K562 (cell line): ENCODE data around the gene MRPL27. TPM values are rescaled to one million over a fixed set of nuclear protein-coding genes. Genes with fewer than 3 reads are reported as not detected.

ENCODE experiments used
- ATAC-seq: fragments of 200-7000 bp; cut with Tn5 transposase; 3 replicates; pipeline ENCODE4 v1.9.1; 2020; ENCODE audit warnings: moderate library complexity
- BruUV-seq: library from RNA; stranded (reverse); fragments of 400-500 nt; replicated peaks from 2 replicates; lab custom pipeline; 2021; lab: Mats Ljungman, UMichigan
- CTCF ChIA-PET: fragments of 300-600 bp; formaldehyde crosslinking; extraction: SDS; loops from one replicate; lab custom pipeline; 2021; ENCODE audit warnings: low intra/inter-chr PET ratio; lab: Yijun Ruan, JAX
- POLR2A ChIA-PET: fragments of 300-600, 350-650 bp; sonication (Branson Sonifier 250); formaldehyde crosslinking; extraction: SDS; loops from one replicate; lab custom pipeline; 2021; ENCODE audit warnings: antibody characterized with exemption, inconsistent platforms; lab: Yijun Ruan, JAX
- DNase-seq, 4 experiments: peaks; one replicate each; pipeline versions ENCODE4 v3.0.0 to v3.0.0-alpha.2; 2011 to 2018; ENCODE audit warnings: low spot score in 3 of 4, mixed read lengths in 3 of 4; ENCODE audit errors: extremely low read depth in 1 of 4
- FAIRE-seq: peaks from 2 replicates; lab custom pipeline; 2011; peaks lifted over from hg19 to GRCh38; lab: Jason Lieb, UNC
- H2AFZ ChIP-seq: 2 replicates; pipeline ENCODE4 v1.6.0; 2011; ENCODE audit warnings: low read depth, low read length, control low read depth, inconsistent platforms
- H3K27ac ChIP-seq: fragments of 200-600 bp; 3 replicates; pipeline ENCODE4 v1.8.0; 2011; ENCODE audit warnings: low read depth, mild to moderate bottlenecking, control low read depth, inconsistent platforms, low read length, moderate library complexity, mixed read lengths; ENCODE audit errors: extremely low read depth
- H3K27me3 ChIP-seq, 2 experiments: fragments of 300-600 bp in 1 of 2; 2 replicates in 1 of 2; 3 replicates in 1 of 2; pipeline versions ENCODE4 v1.6.0 to v1.8.0; 2011; ENCODE audit warnings: inconsistent platforms in 2 of 2, low read length in 2 of 2, mild to moderate bottlenecking in 1 of 2, mixed read lengths in 1 of 2, moderate library complexity in 1 of 2; ENCODE audit not compliant: control insufficient read depth in 2 of 2, insufficient read depth in 2 of 2
- H3K36me3 ChIP-seq: fragments of 300-600 bp; 3 replicates; pipeline ENCODE4 v1.8.0; 2011; ENCODE audit warnings: mild to moderate bottlenecking, low read length, inconsistent platforms; ENCODE audit not compliant: control insufficient read depth, insufficient read depth
- H3K4me1 ChIP-seq, 2 experiments: fragments of 200-600 bp in 1 of 2; replicated peaks in 1 of 2; 2 replicates in 1 of 2; 3 replicates in 1 of 2; pipeline versions ENCODE4 v1.5.1 to v1.8.0; 2011; ENCODE audit warnings: inconsistent platforms in 2 of 2, low read length in 2 of 2, mild to moderate bottlenecking in 1 of 2, mixed read lengths in 1 of 2, moderate library complexity in 1 of 2; ENCODE audit not compliant: control insufficient read depth in 2 of 2, insufficient read depth in 2 of 2
- H3K4me2 ChIP-seq: 2 replicates; pipeline ENCODE4 v1.6.1; 2011; ENCODE audit warnings: low read length, control low read depth, inconsistent platforms, mixed read lengths; ENCODE audit not compliant: insufficient read depth
- H3K4me3 ChIP-seq: fragments of 200-600 bp; sonication (generic), shearing (Covaris generic); 2 replicates; pipeline ENCODE4 v1.5.1; 2016; ENCODE audit warnings: control low read depth, inconsistent platforms
- H3K79me2 ChIP-seq: fragments of 200-600 bp; 3 replicates; pipeline ENCODE4 v1.8.0; 2011; ENCODE audit warnings: low read length, inconsistent platforms; ENCODE audit not compliant: control insufficient read depth, insufficient read depth
- H3K9ac ChIP-seq, 2 experiments: 2 replicates each; pipeline versions ENCODE4 v1.6.0 to v1.6.1; 2011; ENCODE audit warnings: low read depth in 2 of 2, low read length in 2 of 2, control low read depth in 1 of 2, inconsistent platforms in 1 of 2, mild to moderate bottlenecking in 1 of 2, mixed read lengths in 1 of 2; ENCODE audit not compliant: insufficient read depth in 1 of 2
- H3K9me1 ChIP-seq: one replicate; pipeline ENCODE4 v1.6.0; 2011; ENCODE audit warnings: inconsistent platforms, mild to moderate bottlenecking, low read length, moderate library complexity; ENCODE audit not compliant: control insufficient read depth, insufficient read depth
- H3K9me3 ChIP-seq: replicated peaks from 2 replicates; pipeline ENCODE4 v1.5.1; 2011; ENCODE audit warnings: low read depth, low read length, inconsistent platforms; ENCODE audit not compliant: control insufficient read depth, insufficient read depth
- H4K20me1 ChIP-seq: replicated peaks from 2 replicates; pipeline ENCODE4 v1.6.1; 2011; ENCODE audit warnings: low read length, inconsistent platforms, mixed read lengths; ENCODE audit not compliant: control insufficient read depth, insufficient read depth
- CEBPG ChIP-seq, 3 experiments: fragments of 200-800 bp in 1 of 3; sonication (Bioruptor generic) in 1 of 3; sonication (generic) in 1 of 3; formaldehyde crosslinking in 1 of 3; IDR thresholded peaks in 2 of 3; conservative IDR thresholded peaks in 1 of 3; 2 replicates each; pipeline versions ENCODE4 v1.6.1 to v1.8.0; 2016 to 2022; ENCODE audit warnings: missing compliant biosample characterization in 2 of 3, missing genetic modification characterization in 2 of 3, mild to moderate bottlenecking in 1 of 3, missing genetic modification reagents in 1 of 3
- ERF ChIP-seq: fragments of 450-650 bp; formaldehyde crosslinking; IDR thresholded peaks from 2 replicates; pipeline ENCODE4 v1.4.0; 2020; ENCODE audit warnings: mild to moderate bottlenecking, mixed read lengths
- FOSL1 ChIP-seq: fragments of 200-800 bp; sonication (Bioruptor generic); conservative IDR thresholded peaks from 2 replicates; pipeline ENCODE4 v1.6.1; 2016; ENCODE audit warnings: missing genetic modification characterization, missing compliant biosample characterization
- GTF2F1 ChIP-seq: IDR thresholded peaks from 2 replicates; pipeline ENCODE4 v1.6.1; 2011; ENCODE audit warnings: low read depth, low read length, improper control_type of control experiment
- HLTF ChIP-seq: fragments of 450-650 bp; IDR thresholded peaks from 2 replicates; pipeline ENCODE4 v1.6.1; 2016
- JUND ChIP-seq, 2 experiments: IDR thresholded peaks; 2 replicates in 1 of 2; 3 replicates in 1 of 2; pipeline ENCODE4 v1.6.1; 2011; ENCODE audit warnings: borderline replicate concordance in 2 of 2, low read depth in 2 of 2, low read length in 2 of 2, improper control_type of control experiment in 1 of 2, missing biosample characterization in 1 of 2, missing genetic modification characterization in 1 of 2, missing genetic modification reagents in 1 of 2
- NFIX ChIP-seq: fragments of 250-450 bp; sonication (Bioruptor Pico); IDR thresholded peaks from 2 replicates; pipeline ENCODE4 v1.4.0; 2020; ENCODE audit warnings: low read depth, mild to moderate bottlenecking, moderate library complexity
- NR2F6 ChIP-seq: fragments of 450-650 bp; formaldehyde crosslinking; IDR thresholded peaks from 2 replicates; pipeline ENCODE4 v1.4.0; 2020; ENCODE audit warnings: mild to moderate bottlenecking
- PML ChIP-seq: IDR thresholded peaks from 2 replicates; pipeline ENCODE4 v1.6.1; 2012; ENCODE audit warnings: low read length, inconsistent platforms
- SOX6 ChIP-seq: fragments of 450-650 bp; IDR thresholded peaks from 2 replicates; pipeline ENCODE4 v1.6.1; 2014; ENCODE audit warnings: mild to moderate bottlenecking
- STAG1 ChIP-seq: sonication (generic); formaldehyde crosslinking; IDR thresholded peaks from 2 replicates; pipeline ENCODE4 v1.5.0; 2020; ENCODE audit warnings: missing genetic modification reagents, borderline replicate concordance
- ZNF77 ChIP-seq: fragments of 250-450 bp; sonication (Bioruptor Pico); IDR thresholded peaks from 2 replicates; pipeline ENCODE4 v1.5.0; 2020
- WGBS: fragments of 100-300 bp; shearing (Covaris generic); methylation state at CpG from one replicate; pipeline ENCODE4 v1.1.6; 2016; ENCODE audit warnings: low coverage, mixed read lengths; ENCODE audit not compliant: insufficient coverage; ENCODE audit errors: missing lambda C conversion rate; 5-methylcytosine and 5-hydroxymethylcytosine counted together
- in situ Hi-C: fragments of 300-500 bp; cut with MboI; formaldehyde crosslinking; loops from 4 replicates; pipeline ENCODE4 v1.15.0; 2018; ENCODE audit warnings: inconsistent platforms, mixed read lengths
- intact Hi-C: fragments of 100-400 bp; cut with micrococcal nuclease; formaldehyde crosslinking; loops from 2 replicates; pipeline ENCODE4 v1.14.2; 2022
- polyA plus RNA-seq, 8 experiments: library from polyadenylated mRNA; depleted of rRNA in 4 of 8; stranded (reverse) in 5 of 8; unstranded in 3 of 8; fragments of >200 nt; fragmentation: Nextera tagmentation in 2 of 8; fragmentation: Illumina TruSeq in 1 of 8; extraction: Ambion mirVana in 2 of 8; extraction: Trizol in 1 of 8; gene quantifications; 2 replicates each; pipeline versions ENCODE4 v1.2.1 to v1.2.3, GENCODE V29; 2011 to 2014; ENCODE audit warnings: inconsistent platforms in 1 of 8, missing spikeins in 1 of 8
- total RNA-seq, 7 experiments: library from RNA; depleted of rRNA in 6 of 7; stranded (reverse); fragments of >200 nt in 6 of 7; fragmentation: Illumina TruSeq in 2 of 7; extraction: Trizol in 2 of 7; gene quantifications; 2 replicates each; pipeline versions ENCODE4 v1.2.1 to v1.2.3, GENCODE V29; 2011 to 2021; ENCODE audit warnings: low replicate concordance in 1 of 7
- TF ChIP-seq, protein P1 (sequence below): fragments of 450-650 bp; formaldehyde crosslinking; IDR thresholded peaks from 2 replicates; pipeline ENCODE4 v1.4.0; 2020; ENCODE audit warnings: mild to moderate bottlenecking, moderate library complexity

The MRPL27 gene
- total and polyA plus RNA-seq, 9 of the 15 experiments (the other 6 are each of a cell fraction or from before 2014, with no cell fraction given): 96.3 to 401 (median 142) TPM

DNA sequence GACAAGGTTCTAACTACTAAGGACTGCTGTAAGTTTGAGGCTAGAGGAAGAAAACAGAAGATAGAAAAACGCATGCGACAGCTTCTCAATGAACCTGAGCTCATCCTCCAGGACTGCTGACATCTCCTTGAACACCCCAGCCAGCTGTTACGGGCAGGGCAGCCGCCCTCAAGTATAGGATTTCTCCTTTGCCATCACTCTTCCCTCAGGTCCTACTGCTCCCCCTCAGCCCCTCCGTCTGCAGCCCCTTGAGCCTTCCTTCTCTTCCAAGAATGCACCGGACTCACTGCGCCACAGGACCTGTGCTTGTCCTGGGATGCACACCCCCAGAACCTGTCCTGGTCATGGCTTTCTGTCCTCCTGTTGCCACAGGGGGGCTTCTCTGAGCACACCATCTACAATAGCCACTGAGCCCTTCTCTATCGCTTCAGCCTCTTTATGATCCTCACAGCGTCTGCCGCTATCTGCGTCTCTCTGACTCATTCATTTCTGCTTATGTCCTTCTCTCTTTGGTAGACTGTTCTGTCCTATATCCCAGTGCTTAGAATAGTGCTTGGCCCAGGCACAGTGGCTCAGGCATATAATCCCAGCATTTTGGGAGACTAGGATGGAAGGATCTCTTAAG is 42.7 kb downstream of the MRPL27 start:
- DNase-seq (no peak), FAIRE-seq (no peak), ATAC-seq (peak; percentile 67)
- in situ Hi-C loops (no loop called here), intact Hi-C loops (no loop called here)
- Histone ChIP-seq H3K4me1 (peaks cover 0 to 3% of the 10 kb centered on the region in 2 experiments; a peak in 2 of 5 replicates), H4K20me1 (no peaks in the 10 kb centered on the region), H3K27me3 (peaks cover 25 to 59% of the 10 kb centered on the region in 2 experiments), H2AFZ (no peak overlapping the region), H3K4me3 (no peak overlapping the region), H3K79me2 (no peaks in the 10 kb centered on the region), H3K27ac (no peak overlapping the region), H3K9me3 (no peaks in the 10 kb centered on the region), H3K36me3 (no peaks in the 10 kb centered on the region), H3K4me2 (no peak overlapping the region), H3K9ac (no peak overlapping the region), H3K9me1 (no peaks in the 10 kb centered on the region)
- ChIA-PET POLR2A (interaction anchor here (0.7 to 1.3 kb wide), 5 partner anchors 9 to 38 kb away, joined by 3 to 6 read pairs (median 3); partner anchors contain the start of gene XYLT2), CTCF (no interaction called here)
- TF ChIP-seq HLTF (no peak), ZNF77 (CRISPR knock-in tag) (no peak), NR2F6 (no peak), STAG1 (CRISPR knock-in tag) (no peak), ERF (CRISPR knock-in tag) (no peak), SOX6 (no peak), JUND (IDR thresholded peaks at IDR 0.05; ENCODE audit: borderline replicate concordance, low read depth, low read length) (0 out of 2 replicates have a peak, but pooled peaks have one; percentile 22), JUND (tag; IDR thresholded peaks at IDR 0.05; ENCODE audit: borderline replicate concordance, low read depth, low read length) (no peak), CEBPG (CRISPR knock-in tag; IDR thresholded peaks at IDR 0.05) (no peak), CEBPG (tag; conservative IDR thresholded peaks at IDR 0.05 in 1 of 2, IDR thresholded peaks at IDR 0.05 in 1 of 2) (no peak), GTF2F1 (no peak), FOSL1 (tag) (peak; percentile 31; the same call in 1 of the 2 replicates), PML (no peak), NFIX (CRISPR knock-in tag) (no peak)
- TF ChIP-seq, protein P1, sequence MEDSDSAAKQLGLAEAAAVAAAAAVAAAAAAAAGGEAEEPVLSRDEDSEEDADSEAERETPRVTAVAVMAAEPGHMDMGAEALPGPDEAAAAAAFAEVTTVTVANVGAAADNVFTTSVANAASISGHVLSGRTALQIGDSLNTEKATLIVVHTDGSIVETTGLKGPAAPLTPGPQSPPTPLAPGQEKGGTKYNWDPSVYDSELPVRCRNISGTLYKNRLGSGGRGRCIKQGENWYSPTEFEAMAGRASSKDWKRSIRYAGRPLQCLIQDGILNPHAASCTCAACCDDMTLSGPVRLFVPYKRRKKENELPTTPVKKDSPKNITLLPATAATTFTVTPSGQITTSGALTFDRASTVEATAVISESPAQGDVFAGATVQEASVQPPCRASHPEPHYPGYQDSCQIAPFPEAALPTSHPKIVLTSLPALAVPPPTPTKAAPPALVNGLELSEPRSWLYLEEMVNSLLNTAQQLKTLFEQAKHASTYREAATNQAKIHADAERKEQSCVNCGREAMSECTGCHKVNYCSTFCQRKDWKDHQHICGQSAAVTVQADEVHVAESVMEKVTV (CRISPR knock-in tag): no peak
- no TSS peak for BruUV-seq
- WGBS: 26% methylated on average over 11 of the region's 11 CpGs
